SK-N-SH (cell line): Measurements from ENCODE around the gene CLDN15. TPM values are rescaled to one million over a fixed set of nuclear protein-coding genes. Genes with fewer than 3 reads are reported as not detected.

ENCODE experiments used
- CTCF ChIA-PET: fragments of 300-600, 350-600 bp; formaldehyde crosslinking; extraction: SDS; loops from one replicate; lab custom pipeline; 2021; lab: Yijun Ruan, JAX
- POLR2A ChIA-PET: fragments of 350-600 bp; sonication (Branson Sonifier 250); formaldehyde crosslinking; extraction: SDS; loops from one replicate; lab custom pipeline; 2020; ENCODE audit warnings: antibody characterized with exemption, inconsistent platforms; lab: Yijun Ruan, JAX
- DNase-seq: peaks from one replicate; pipeline ENCODE4 v3.0.0; 2012
- H2AFZ ChIP-seq: fragments of 200-600 bp; sonication (generic); 2 replicates; pipeline ENCODE4 v1.8.1; 2016; ENCODE audit warnings: antibody characterized with exemption, mild to moderate bottlenecking, low read depth
- H3F3A ChIP-seq: fragments of 200-600 bp; sonication (generic); replicated peaks from 2 replicates; pipeline ENCODE3; 2016; ENCODE audit warnings: antibody characterized with exemption, mild to moderate bottlenecking; ENCODE audit not compliant: insufficient read depth
- H3K27ac ChIP-seq, 2 experiments: fragments of 200-500 bp in 1 of 2; fragments of 200-600 bp in 1 of 2; sonication (Bioruptor generic) in 1 of 2; sonication (generic), shearing (Covaris generic) in 1 of 2; 2 replicates each; pipeline versions ENCODE4 v1.5.1 to v1.6.1; 2014 to 2016; ENCODE audit warnings: low read depth in 2 of 2, inconsistent platforms in 1 of 2, low read length in 1 of 2, mild to moderate bottlenecking in 1 of 2, mixed read lengths in 1 of 2
- H3K27me3 ChIP-seq: fragments of 200-600 bp; sonication (generic), shearing (Covaris generic); 2 replicates; pipeline ENCODE4 v1.6.1; 2016; ENCODE audit warnings: mixed run types; ENCODE audit not compliant: insufficient read depth
- H3K36me3 ChIP-seq, 2 experiments: fragments of 200-500 bp in 1 of 2; fragments of 200-600 bp in 1 of 2; sonication (Bioruptor generic) in 1 of 2; sonication (generic) in 1 of 2; replicated peaks in 1 of 2; 2 replicates each; pipeline versions ENCODE3 to v1.5.1; 2014 to 2016; ENCODE audit warnings: low read length in 1 of 2, mild to moderate bottlenecking in 1 of 2; ENCODE audit not compliant: insufficient read depth in 2 of 2, control insufficient read depth in 1 of 2
- H3K4me1 ChIP-seq, 2 experiments: fragments of 200-500 bp in 1 of 2; fragments of 200-600 bp in 1 of 2; sonication (Bioruptor generic) in 1 of 2; sonication (generic), shearing (Covaris generic) in 1 of 2; 2 replicates each; pipeline versions ENCODE4 v1.5.1 to v1.6.1; 2014 to 2016; ENCODE audit warnings: low read depth in 1 of 2, low read length in 1 of 2, mixed run types in 1 of 2; ENCODE audit not compliant: insufficient read depth in 2 of 2, control insufficient read depth in 1 of 2
- H3K4me2 ChIP-seq: fragments of 200-600 bp; sonication (generic), shearing (Covaris generic); 2 replicates; pipeline ENCODE4 v1.6.1; 2017; ENCODE audit warnings: mixed run types
- H3K4me3 ChIP-seq, 2 experiments: fragments of 200-500 bp in 1 of 2; fragments of 200-600 bp in 1 of 2; sonication (Bioruptor generic) in 1 of 2; sonication (generic), shearing (Covaris generic) in 1 of 2; 2 replicates each; pipeline versions ENCODE4 v1.5.1 to v1.8.1; 2014 to 2016; ENCODE audit warnings: low read depth in 2 of 2, inconsistent platforms in 1 of 2, low read length in 1 of 2, mild to moderate bottlenecking in 1 of 2, mixed read lengths in 1 of 2, moderate library complexity in 1 of 2
- H3K79me2 ChIP-seq: fragments of 200-600 bp; sonication (generic); 2 replicates; pipeline ENCODE4 v1.8.1; 2017; ENCODE audit warnings: mild to moderate bottlenecking; ENCODE audit not compliant: insufficient read depth
- H3K9ac ChIP-seq: fragments of 200-600 bp; sonication (generic); 2 replicates; pipeline ENCODE4 v1.6.1; 2017; ENCODE audit warnings: mixed run types
- H3K9me2 ChIP-seq: fragments of 200-600 bp; sonication (generic); 2 replicates; pipeline ENCODE4 v1.6.1; 2017; ENCODE audit warnings: mixed run types
- H3K9me3 ChIP-seq: fragments of 200-600 bp; sonication (generic); 2 replicates; pipeline ENCODE4 v1.6.1; 2017; ENCODE audit warnings: mixed run types, mild to moderate bottlenecking, moderate library complexity
- H4K20me1 ChIP-seq: fragments of 200-600 bp; sonication (generic); 2 replicates; pipeline ENCODE4 v1.6.1; 2017; ENCODE audit warnings: mild to moderate bottlenecking, mixed run types; ENCODE audit not compliant: insufficient read depth
- EP300 ChIP-seq, 2 experiments: IDR thresholded peaks; 2 replicates each; pipeline versions ENCODE4 v1.4.0 to v1.6.1; 2012; ENCODE audit warnings: borderline replicate concordance in 1 of 2, low read depth in 1 of 2, low read length in 1 of 2
- EZH2phosphoT487 ChIP-seq: fragments of 200-600 bp; sonication (generic); IDR thresholded peaks from 2 replicates; pipeline ENCODE4 v1.6.1; 2017; ENCODE audit warnings: low read depth, mixed run types, mild to moderate bottlenecking, antibody characterized with exemption, moderate library complexity, borderline replicate concordance
- MEF2A ChIP-seq: IDR thresholded peaks from 2 replicates; pipeline ENCODE4 v1.4.0; 2012; ENCODE audit warnings: low read depth, borderline replicate concordance
- MXI1 ChIP-seq: IDR thresholded peaks from 2 replicates; pipeline ENCODE4 v1.6.1; 2012; ENCODE audit warnings: mild to moderate bottlenecking, low read depth, low read length, improper control_type of control experiment
- NRF1 ChIP-seq: IDR thresholded peaks from 2 replicates; pipeline ENCODE4 v1.6.1; 2012; ENCODE audit warnings: low read depth, mild to moderate bottlenecking, low read length
- RFX5 ChIP-seq: IDR thresholded peaks from 2 replicates; pipeline ENCODE4 v1.6.1; 2012; ENCODE audit warnings: mild to moderate bottlenecking, improper control_type of control experiment, low read length
- SIN3A ChIP-seq: IDR thresholded peaks from 2 replicates; pipeline ENCODE4 v1.6.1; 2012; ENCODE audit warnings: low read depth, mild to moderate bottlenecking, low read length, moderate library complexity, borderline replicate concordance
- SMC3 ChIP-seq: IDR thresholded peaks from 2 replicates; pipeline ENCODE4 v1.6.1; 2012; ENCODE audit warnings: low read depth, low read length, improper control_type of control experiment
- TAF1 ChIP-seq: IDR thresholded peaks from 2 replicates; pipeline ENCODE4 v1.6.1; 2012; ENCODE audit warnings: low read depth, mild to moderate bottlenecking, low read length, moderate library complexity, borderline replicate concordance
- TEAD4 ChIP-seq: IDR thresholded peaks from 2 replicates; pipeline ENCODE4 v1.4.0; 2012; ENCODE audit warnings: mild to moderate bottlenecking, borderline replicate concordance; ENCODE audit not compliant: insufficient read depth
- YY1 ChIP-seq: IDR thresholded peaks from 2 replicates; pipeline ENCODE4 v1.4.0; 2012; ENCODE audit warnings: low read depth, mild to moderate bottlenecking
- WGBS: methylation state at CpG from one replicate; pipeline ENCODE4 v1.1.6; 2017; ENCODE audit warnings: low lambda C conversion rate; 5-methylcytosine and 5-hydroxymethylcytosine counted together
- polyA plus RNA-seq, 3 experiments: library from polyadenylated mRNA; depleted of rRNA; stranded (reverse); fragments of >200 nt; gene quantifications; 2 replicates each; pipeline ENCODE4 v1.2.3, GENCODE V29; 2012
- TF ChIP-seq, protein P1 (sequence below): IDR thresholded peaks from 2 replicates; pipeline ENCODE4 v1.4.0; 2012; ENCODE audit warnings: low read depth, borderline replicate concordance
- TF ChIP-seq, protein P2 (sequence below): IDR thresholded peaks from 2 replicates; pipeline ENCODE4; 2012
- TF ChIP-seq, protein P3 (sequence below): fragments of 200-600 bp; sonication (generic); IDR thresholded peaks from 2 replicates; pipeline ENCODE4 v1.6.1; 2017; ENCODE audit warnings: antibody characterized with exemption, mild to moderate bottlenecking, moderate library complexity
- TF ChIP-seq, protein P4 (sequence below): IDR thresholded peaks from 2 replicates; pipeline ENCODE4 v1.4.0; 2012; ENCODE audit warnings: low read depth
- TF ChIP-seq, protein P5 (sequence below): IDR thresholded peaks from 2 replicates; pipeline ENCODE4 v1.4.0; 2012; ENCODE audit warnings: low read depth, borderline replicate concordance
- TF ChIP-seq, protein P6 (sequence below): fragments of 150-350 bp; IDR thresholded peaks from 2 replicates; pipeline ENCODE4 v1.6.1; 2017; ENCODE audit warnings: antibody characterized with exemption, low read length, low read depth, borderline replicate concordance

Gene CLDN15
- polyA plus RNA-seq, 1 of the 3 experiments (the other 2 are of a cell fraction), result 24.0 TPM

DNA sequence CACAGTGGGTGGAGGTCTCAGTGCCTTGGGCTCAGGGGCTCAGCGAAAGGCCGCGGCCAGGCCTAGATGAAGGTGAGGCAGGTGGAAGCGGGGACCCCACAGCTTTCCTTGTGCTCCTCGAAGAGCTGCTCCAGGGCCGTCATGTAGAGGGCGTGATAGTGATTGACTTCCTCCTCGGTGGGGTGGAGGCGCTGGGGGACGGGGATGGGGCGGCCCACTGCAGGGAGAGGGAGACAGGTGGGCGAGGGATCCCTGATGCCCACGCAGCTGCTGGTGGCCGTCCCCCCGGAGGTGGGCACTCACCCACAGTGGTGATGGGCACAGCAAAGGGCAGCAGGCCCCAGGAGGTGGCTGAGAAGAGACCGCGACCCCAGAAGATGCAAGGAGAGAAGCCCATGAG, 41.7 kb downstream of the CLDN15 start:
- ChIA-PET CTCF (interaction anchor here (0.5 to 8.3 kb wide), 7 partner anchors 13 to 279 kb away, joined by 3 to 257 read pairs (median 3); partner anchors contain the start of gene FIS1), POLR2A (interaction anchor here (0.7 to 2.4 kb wide), 3 partner anchors 10 to 33 kb away, joined by 3 to 11 read pairs (median 4); partner anchors contain the start of gene NAT16)
- H3F3A ChIP-seq, result no peaks in the 10 kb centered on the region
- 91% methylated on average over 17 of the region's 17 CpGs for WGBS
- TF ChIP-seq EZH2phosphoT487 (no peak), SIN3A (no peak), TAF1 (no peak), MXI1 (no peak), RFX5 (no peak), TEAD4 (no peak), MEF2A (no peak), EP300 (IDR thresholded peaks at IDR 0.05; ENCODE audit: borderline replicate concordance in 1 of 2, low read depth in 1 of 2, low read length in 1 of 2) (no peak), SMC3 (no peak), YY1 (no peak), NRF1 (no peak)
- TF ChIP-seq, protein P1, sequence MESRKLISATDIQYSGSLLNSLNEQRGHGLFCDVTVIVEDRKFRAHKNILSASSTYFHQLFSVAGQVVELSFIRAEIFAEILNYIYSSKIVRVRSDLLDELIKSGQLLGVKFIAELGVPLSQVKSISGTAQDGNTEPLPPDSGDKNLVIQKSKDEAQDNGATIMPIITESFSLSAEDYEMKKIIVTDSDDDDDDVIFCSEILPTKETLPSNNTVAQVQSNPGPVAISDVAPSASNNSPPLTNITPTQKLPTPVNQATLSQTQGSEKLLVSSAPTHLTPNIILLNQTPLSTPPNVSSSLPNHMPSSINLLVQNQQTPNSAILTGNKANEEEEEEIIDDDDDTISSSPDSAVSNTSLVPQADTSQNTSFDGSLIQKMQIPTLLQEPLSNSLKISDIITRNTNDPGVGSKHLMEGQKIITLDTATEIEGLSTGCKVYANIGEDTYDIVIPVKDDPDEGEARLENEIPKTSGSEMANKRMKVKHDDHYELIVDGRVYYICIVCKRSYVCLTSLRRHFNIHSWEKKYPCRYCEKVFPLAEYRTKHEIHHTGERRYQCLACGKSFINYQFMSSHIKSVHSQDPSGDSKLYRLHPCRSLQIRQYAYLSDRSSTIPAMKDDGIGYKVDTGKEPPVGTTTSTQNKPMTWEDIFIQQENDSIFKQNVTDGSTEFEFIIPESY, result no peak
- TF ChIP-seq, protein P2, sequence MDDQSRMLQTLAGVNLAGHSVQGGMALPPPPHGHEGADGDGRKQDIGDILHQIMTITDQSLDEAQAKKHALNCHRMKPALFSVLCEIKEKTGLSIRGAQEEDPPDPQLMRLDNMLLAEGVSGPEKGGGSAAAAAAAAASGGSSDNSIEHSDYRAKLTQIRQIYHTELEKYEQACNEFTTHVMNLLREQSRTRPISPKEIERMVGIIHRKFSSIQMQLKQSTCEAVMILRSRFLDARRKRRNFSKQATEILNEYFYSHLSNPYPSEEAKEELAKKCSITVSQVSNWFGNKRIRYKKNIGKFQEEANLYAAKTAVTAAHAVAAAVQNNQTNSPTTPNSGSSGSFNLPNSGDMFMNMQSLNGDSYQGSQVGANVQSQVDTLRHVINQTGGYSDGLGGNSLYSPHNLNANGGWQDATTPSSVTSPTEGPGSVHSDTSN, result no peak
- TF ChIP-seq, protein P3, sequence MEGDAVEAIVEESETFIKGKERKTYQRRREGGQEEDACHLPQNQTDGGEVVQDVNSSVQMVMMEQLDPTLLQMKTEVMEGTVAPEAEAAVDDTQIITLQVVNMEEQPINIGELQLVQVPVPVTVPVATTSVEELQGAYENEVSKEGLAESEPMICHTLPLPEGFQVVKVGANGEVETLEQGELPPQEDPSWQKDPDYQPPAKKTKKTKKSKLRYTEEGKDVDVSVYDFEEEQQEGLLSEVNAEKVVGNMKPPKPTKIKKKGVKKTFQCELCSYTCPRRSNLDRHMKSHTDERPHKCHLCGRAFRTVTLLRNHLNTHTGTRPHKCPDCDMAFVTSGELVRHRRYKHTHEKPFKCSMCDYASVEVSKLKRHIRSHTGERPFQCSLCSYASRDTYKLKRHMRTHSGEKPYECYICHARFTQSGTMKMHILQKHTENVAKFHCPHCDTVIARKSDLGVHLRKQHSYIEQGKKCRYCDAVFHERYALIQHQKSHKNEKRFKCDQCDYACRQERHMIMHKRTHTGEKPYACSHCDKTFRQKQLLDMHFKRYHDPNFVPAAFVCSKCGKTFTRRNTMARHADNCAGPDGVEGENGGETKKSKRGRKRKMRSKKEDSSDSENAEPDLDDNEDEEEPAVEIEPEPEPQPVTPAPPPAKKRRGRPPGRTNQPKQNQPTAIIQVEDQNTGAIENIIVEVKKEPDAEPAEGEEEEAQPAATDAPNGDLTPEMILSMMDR, result no peak
- TF ChIP-seq, protein P4, sequence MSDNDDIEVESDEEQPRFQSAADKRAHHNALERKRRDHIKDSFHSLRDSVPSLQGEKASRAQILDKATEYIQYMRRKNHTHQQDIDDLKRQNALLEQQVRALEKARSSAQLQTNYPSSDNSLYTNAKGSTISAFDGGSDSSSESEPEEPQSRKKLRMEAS, result no peak
- TF ChIP-seq, protein P5, sequence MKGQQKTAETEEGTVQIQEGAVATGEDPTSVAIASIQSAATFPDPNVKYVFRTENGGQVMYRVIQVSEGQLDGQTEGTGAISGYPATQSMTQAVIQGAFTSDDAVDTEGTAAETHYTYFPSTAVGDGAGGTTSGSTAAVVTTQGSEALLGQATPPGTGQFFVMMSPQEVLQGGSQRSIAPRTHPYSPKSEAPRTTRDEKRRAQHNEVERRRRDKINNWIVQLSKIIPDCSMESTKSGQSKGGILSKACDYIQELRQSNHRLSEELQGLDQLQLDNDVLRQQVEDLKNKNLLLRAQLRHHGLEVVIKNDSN, result no peak
- TF ChIP-seq, protein P6, sequence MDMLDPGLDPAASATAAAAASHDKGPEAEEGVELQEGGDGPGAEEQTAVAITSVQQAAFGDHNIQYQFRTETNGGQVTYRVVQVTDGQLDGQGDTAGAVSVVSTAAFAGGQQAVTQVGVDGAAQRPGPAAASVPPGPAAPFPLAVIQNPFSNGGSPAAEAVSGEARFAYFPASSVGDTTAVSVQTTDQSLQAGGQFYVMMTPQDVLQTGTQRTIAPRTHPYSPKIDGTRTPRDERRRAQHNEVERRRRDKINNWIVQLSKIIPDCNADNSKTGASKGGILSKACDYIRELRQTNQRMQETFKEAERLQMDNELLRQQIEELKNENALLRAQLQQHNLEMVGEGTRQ, result no peak
- TF ChIP-seq, all 33 proteins: peak for 0
- H4K20me1 ChIP-seq, result no peaks in the 10 kb centered on the region
- DNase-seq, result no peak
- H3K36me3 ChIP-seq, result no peaks in the 10 kb centered on the region
- no peak overlapping the region for H2AFZ ChIP-seq
- no peak overlapping the region for H3K4me3 ChIP-seq
- H3K9me3 ChIP-seq, result no peaks in the 10 kb centered on the region
- no peak overlapping the region for H3K9ac ChIP-seq
- H3K9me2 ChIP-seq, result no peaks in the 10 kb centered on the region
- no peaks in the 10 kb centered on the region; the same call in 1 of the 2 replicates for H3K27me3 ChIP-seq
- no peaks in the 10 kb centered on the region for H3K79me2 ChIP-seq
- no peak overlapping the region for H3K27ac ChIP-seq
- no peak overlapping the region for H3K4me2 ChIP-seq
- H3K4me1 ChIP-seq, result no peaks in the 10 kb centered on the region
